Measurements from ENCODE around the gene ANK3. TPM values are rescaled to one million over a fixed set of nuclear protein-coding genes. Genes with fewer than 3 reads are reported as not detected.

The ANK3 gene
- total RNA-seq, 4 donors from 2014 or later, result 6.4 to 23.2 (median 13.5) TPM

- TF ChIP-seq CTCF (IDR thresholded peaks at IDR 0.05; ENCODE audit: low read depth), result no peak
These were observed 290.7 kb downstream of the ANK3 start for GRCh38 chr10:60098677-60099601.

DNA sequence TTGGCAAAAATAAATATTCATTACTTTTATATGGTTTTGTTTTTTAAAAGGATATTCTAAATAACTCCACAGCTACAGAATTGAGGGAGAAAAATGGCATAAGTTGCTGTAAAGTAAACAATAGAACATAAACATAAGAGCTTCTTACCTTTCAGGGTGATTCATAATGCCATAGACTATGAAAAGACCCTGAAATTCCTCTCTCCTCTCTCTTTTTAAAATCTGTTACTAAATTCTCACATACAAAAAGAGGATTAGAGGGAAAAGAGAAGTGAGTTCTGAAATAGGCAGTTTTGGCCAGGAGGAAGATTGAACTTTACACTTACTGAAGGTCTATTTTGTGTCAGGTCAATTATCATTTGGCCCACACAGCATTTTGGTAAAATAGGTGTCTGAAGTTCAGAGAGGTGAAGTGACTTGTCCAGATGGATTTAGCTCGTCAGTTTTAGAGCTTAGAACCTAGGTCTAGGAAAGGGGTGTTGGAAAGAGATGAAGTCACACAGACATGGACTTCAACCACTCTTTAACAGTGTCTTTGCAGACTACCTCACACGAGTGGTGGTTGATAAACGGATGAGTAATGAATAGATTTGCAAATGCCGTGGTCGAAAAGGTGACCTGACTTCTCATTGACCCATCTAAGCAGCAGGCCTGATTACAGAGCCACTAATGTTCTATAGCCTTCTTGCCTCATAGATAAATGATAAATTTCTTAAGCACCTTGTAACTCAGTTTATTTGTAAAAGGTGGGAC, 292.7 kb downstream of the ANK3 start:
- no peak for TF ChIP-seq CTCF (IDR thresholded peaks at IDR 0.05; ENCODE audit: low read depth)

DNA sequence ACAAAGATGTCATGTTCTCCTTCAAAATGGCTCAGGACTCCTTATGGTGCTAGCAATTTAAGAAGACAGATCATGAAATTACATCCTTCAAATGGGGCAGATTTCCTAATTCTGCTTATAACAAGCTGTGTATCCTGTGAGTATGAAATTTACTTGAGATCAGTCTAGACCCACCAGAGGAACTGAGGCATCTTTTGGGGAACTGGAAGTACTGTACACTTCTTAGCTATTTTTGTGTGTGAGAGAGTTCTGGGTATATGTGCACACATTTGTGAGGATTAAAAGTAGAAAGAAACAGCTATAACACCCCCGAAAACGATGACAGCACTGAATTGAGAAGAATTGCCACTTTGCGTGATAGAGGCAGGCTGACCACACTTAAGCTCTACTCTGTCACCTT, 296.4 kb downstream of the ANK3 start:
- no peak for TF ChIP-seq CTCF (IDR thresholded peaks at IDR 0.05; ENCODE audit: low read depth)

GRCh38 chr10:60086862-60087261, 302.8 kb downstream of the ANK3 start:
- TF ChIP-seq CTCF (IDR thresholded peaks at IDR 0.05; ENCODE audit: low read depth), result no peak

DNA sequence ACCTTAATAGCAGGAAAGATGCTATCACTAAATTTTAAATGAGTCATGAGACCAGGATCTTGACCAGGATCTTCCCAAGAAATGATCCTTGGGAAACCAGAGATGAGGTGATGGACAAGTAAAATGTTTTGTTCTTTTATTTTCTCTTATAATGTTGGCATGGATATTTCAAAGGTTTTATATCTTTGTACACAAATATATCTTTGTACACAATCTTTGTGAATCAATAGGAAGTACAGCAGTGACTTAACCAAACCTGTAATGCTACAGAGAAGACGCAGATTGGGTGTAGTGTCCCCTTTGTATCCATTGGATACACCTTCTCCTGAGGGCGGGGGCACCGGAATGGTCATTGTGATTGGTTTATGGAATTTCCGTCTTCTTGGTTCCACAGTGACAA, 303.3 kb downstream of the ANK3 start:
- TF ChIP-seq CTCF (IDR thresholded peaks at IDR 0.05; ENCODE audit: low read depth), result no peak

GRCh38 chr10:60082744-60083344, 306.8 kb downstream of the ANK3 start:
- no peak for TF ChIP-seq CTCF (IDR thresholded peaks at IDR 0.05; ENCODE audit: low read depth)

- no peak for TF ChIP-seq CTCF (IDR thresholded peaks at IDR 0.05; ENCODE audit: low read depth)
These were observed 307.3 kb downstream of the ANK3 start for GRCh38 chr10:60082341-60082740.
